ENCODE measurements around the gene SCNM1. TPM values are rescaled to one million over a fixed set of nuclear protein-coding genes. Genes with fewer than 3 reads are reported as not detected.
"Not testable (repeated sequence)": the region's sequence is repeated elsewhere in the genome, so short reads cannot be mapped to it uniquely, and the experiment has no call there.

The SCNM1 gene
- total RNA-seq, 1 experiment from 2014 or later = 34.1 TPM

GRCh38 chr1:151184211-151184610 lies 18.3 kb downstream of the SCNM1 start:
- ChIA-PET RAD21 (ENCODE audit: low non-redundant PET in 1 of 2, low total read pairs in 2 of 2, uncharacterized antibody in 2 of 2, unreplicated experiment in 2 of 2) (no interaction called here), CTCF (no interaction called here), POLR2A (no interaction called here)
- Histone ChIP-seq H3K4me3 (replicated peaks in 1 of 2; ENCODE audit: low read depth in 1 of 2, low read length in 2 of 2) (no peak overlapping the region), H3K9me2 (ENCODE audit: insufficient read depth) (no peaks in the 10 kb centered on the region), H2AFZ (ENCODE audit: low read depth, low read length, poor library complexity, severe bottlenecking) (no peak overlapping the region), H3K36me3 (ENCODE audit: control insufficient read depth in 1 of 2, insufficient read depth in 2 of 2, low read length in 2 of 2) (peaks cover 35 to 36% of the 10 kb centered on the region in 2 experiments; a peak in 3 of 4 replicates), H3K4me2 (ENCODE audit: low read length) (no peak overlapping the region), H3K9me3 (ENCODE audit: control insufficient read depth in 1 of 2, insufficient read depth in 1 of 2, low read depth in 1 of 2, low read length in 2 of 2) (no peaks in the 10 kb centered on the region), H4K20me1 (ENCODE audit: insufficient read depth) (no peaks in the 10 kb centered on the region), H3K79me2 (ENCODE audit: insufficient read depth, low read length) (peaks cover 32% of the 10 kb centered on the region), H3K27me3 (ENCODE audit: insufficient read depth, low read length) (no peaks in the 10 kb centered on the region), H3K9ac (ENCODE audit: low read length) (no peak overlapping the region), H3K27ac (ENCODE audit: low read depth, low read length) (no peak overlapping the region), H3K4me1 (ENCODE audit: control insufficient read depth in 1 of 2, insufficient read depth in 2 of 2, low read length in 2 of 2) (peaks cover 4 to 10% of the 10 kb centered on the region in 2 experiments; a peak in 3 of 4 replicates)
- no peak for TF ChIP-seq CEBPB (IDR thresholded peaks at IDR 0.05; ENCODE audit: low read depth)
- TF ChIP-seq JUND (IDR thresholded peaks at IDR 0.05) = no peak
- DNase-seq (ENCODE audit: low read depth, low spot score) (no peak), ATAC-seq (no peak)
- intact Hi-C loops (cut with micrococcal nuclease) = no loop called here
- BruUV-seq (replicated peaks) = no TSS peak

- Histone ChIP-seq H3K9me3 (ENCODE audit: control insufficient read depth in 1 of 2, insufficient read depth in 1 of 2, low read depth in 1 of 2, low read length in 2 of 2) (no peaks in the 10 kb centered on the region), H3K4me3 (replicated peaks in 1 of 2; ENCODE audit: low read depth in 1 of 2, low read length in 2 of 2) (no peak overlapping the region), H3K27ac (ENCODE audit: low read depth, low read length) (no peak overlapping the region), H3K79me2 (ENCODE audit: insufficient read depth, low read length) (peaks cover 43% of the 10 kb centered on the region), H2AFZ (ENCODE audit: low read depth, low read length, poor library complexity, severe bottlenecking) (no peak overlapping the region), H3K36me3 (ENCODE audit: control insufficient read depth in 1 of 2, insufficient read depth in 2 of 2, low read length in 2 of 2) (peaks cover 25 to 27% of the 10 kb centered on the region in 2 experiments; a peak in 3 of 4 replicates), H3K9ac (ENCODE audit: low read length) (no peak overlapping the region), H3K4me2 (ENCODE audit: low read length) (no peak overlapping the region), H3K27me3 (ENCODE audit: insufficient read depth, low read length) (no peaks in the 10 kb centered on the region), H3K9me2 (ENCODE audit: insufficient read depth) (no peaks in the 10 kb centered on the region), H4K20me1 (ENCODE audit: insufficient read depth) (no peaks in the 10 kb centered on the region), H3K4me1 (ENCODE audit: control insufficient read depth in 1 of 2, insufficient read depth in 2 of 2, low read length in 2 of 2) (peaks cover 8 to 16% of the 10 kb centered on the region in 2 experiments)
- TF ChIP-seq EZH2 (IDR thresholded peaks at IDR 0.05) (no peak), SP1 (IDR thresholded peaks at IDR 0.05; ENCODE audit: low read depth) (no peak), SRF (IDR thresholded peaks at IDR 0.05; ENCODE audit: low read depth) (no peak), JUND (IDR thresholded peaks at IDR 0.05) (no peak), CEBPB (IDR thresholded peaks at IDR 0.05; ENCODE audit: low read depth) (0 out of 2 replicates have a peak, but pooled peaks have one; percentile 5), TCF7L2 (IDR thresholded peaks at IDR 0.05; ENCODE audit: borderline replicate concordance, extremely low read depth, insufficient read depth, insufficient read length) (no peak), MAX (IDR thresholded peaks at IDR 0.05) (no peak), REST (IDR thresholded peaks at IDR 0.05; ENCODE audit: low read depth) (no peak), POLR2A (IDR thresholded peaks at IDR 0.05; ENCODE audit: borderline replicate concordance, extremely low read depth, insufficient read depth, insufficient read length) (no peak)
- CTCF ChIA-PET = no interaction called here
- BruUV-seq (replicated peaks) = no TSS peak
- POLR2A ChIA-PET = no interaction called here
- ATAC-seq (no peak), DNase-seq (ENCODE audit: low read depth, low spot score) (no peak)
- RAD21 ChIA-PET (ENCODE audit: low non-redundant PET in 1 of 2, low total read pairs in 2 of 2, uncharacterized antibody in 2 of 2, unreplicated experiment in 2 of 2) = no interaction called here
- intact Hi-C loops (cut with micrococcal nuclease) = no loop called here
Measured at GRCh38 chr1:151187205-151187604, 21.3 kb downstream of the SCNM1 start.

- peaks cover 47% of the 10 kb centered on the region for H3K79me2 ChIP-seq (ENCODE audit: insufficient read depth, low read length)
- H3K27me3 ChIP-seq (ENCODE audit: insufficient read depth, low read length); H3K27ac ChIP-seq (ENCODE audit: low read depth, low read length); RAD21 ChIA-PET (ENCODE audit: low non-redundant PET in 1 of 2, low total read pairs in 2 of 2, uncharacterized antibody in 2 of 2, unreplicated experiment in 2 of 2); POLR2A ChIA-PET; H3K9me2 ChIP-seq (ENCODE audit: insufficient read depth); CTCF ChIA-PET; H4K20me1 ChIP-seq (ENCODE audit: insufficient read depth); H3K9me3 ChIP-seq (ENCODE audit: control insufficient read depth in 1 of 2, insufficient read depth in 1 of 2, low read depth in 1 of 2, low read length in 2 of 2); ATAC-seq; intact Hi-C loops (cut with micrococcal nuclease); DNase-seq (ENCODE audit: low read depth, low spot score); BruUV-seq (replicated peaks); H2AFZ ChIP-seq (ENCODE audit: low read depth, low read length, poor library complexity, severe bottlenecking): not testable (repeated sequence)
- H3K4me3 ChIP-seq (replicated peaks in 1 of 2; ENCODE audit: low read depth in 1 of 2, low read length in 2 of 2) = peak overlapping the region; percentile 83 to 85
- peaks cover 15 to 18% of the 10 kb centered on the region in 2 experiments; a peak in 3 of 4 replicates for H3K36me3 ChIP-seq (ENCODE audit: control insufficient read depth in 1 of 2, insufficient read depth in 2 of 2, low read length in 2 of 2)
- H3K9ac ChIP-seq (ENCODE audit: low read length) = peak overlapping the region; percentile 84
- H3K4me1 ChIP-seq (ENCODE audit: control insufficient read depth in 1 of 2, insufficient read depth in 2 of 2, low read length in 2 of 2) = peaks cover 12 to 21% of the 10 kb centered on the region in 2 experiments
- peak overlapping the region; percentile 90 for H3K4me2 ChIP-seq (ENCODE audit: low read length)
Measured at GRCh38 chr1:151188667-151189066, 22.7 kb downstream of the SCNM1 start.
